ENCODE results near the gene PAPPA.

The PAPPA gene

GRCh38 chr9:116232424-116233159 is 79.0 kb downstream of the PAPPA start:
- no peak for DNase-seq (ENCODE audit: low read depth in 2 of 2)

- no peak for DNase-seq (ENCODE audit: low read depth in 2 of 2)
Measured at GRCh38 chr9:116233160-116233530, 79.6 kb downstream of the PAPPA start.

GRCh38 chr9:116234081-116234480 is 80.5 kb downstream of the PAPPA start:
- no peak for DNase-seq (ENCODE audit: low read depth in 2 of 2)

- no peak for DNase-seq (ENCODE audit: low read depth in 2 of 2)
Measured at GRCh38 chr9:116236979-116237378, 83.4 kb downstream of the PAPPA start.

GRCh38 chr9:116237456-116237855 is 83.9 kb downstream of the PAPPA start:
- no peak for DNase-seq (ENCODE audit: low read depth in 2 of 2)

GRCh38 chr9:116238225-116238624 is 84.6 kb downstream of the PAPPA start:
- DNase-seq (ENCODE audit: low read depth in 2 of 2), result no peak

- no peak for DNase-seq (ENCODE audit: low read depth in 2 of 2)
Measured at GRCh38 chr9:116238776-116239340, 85.3 kb downstream of the PAPPA start.

GRCh38 chr9:116243708-116244107 is 90.1 kb downstream of the PAPPA start:
- DNase-seq (ENCODE audit: low read depth in 2 of 2), result no peak

GRCh38 chr9:116247284-116247683 is 93.7 kb downstream of the PAPPA start:
- no peak for DNase-seq (ENCODE audit: low read depth in 2 of 2)

GRCh38 chr9:116247791-116248374 is 94.3 kb downstream of the PAPPA start:
- no peak for DNase-seq (ENCODE audit: low read depth in 2 of 2)

- DNase-seq (ENCODE audit: low read depth in 2 of 2), result no peak
Measured at GRCh38 chr9:116250891-116251290, 97.3 kb downstream of the PAPPA start.

- DNase-seq (ENCODE audit: low read depth in 2 of 2), result no peak
Measured at GRCh38 chr9:116251366-116251765, 97.8 kb downstream of the PAPPA start.

GRCh38 chr9:116260531-116260930 is 106.9 kb downstream of the PAPPA start:
- DNase-seq (ENCODE audit: low read depth in 2 of 2), result no peak

- DNase-seq (ENCODE audit: low read depth in 2 of 2), result no peak
Measured at GRCh38 chr9:116262448-116262847, 108.9 kb downstream of the PAPPA start.

- DNase-seq (ENCODE audit: low read depth in 2 of 2), result no peak
Measured at GRCh38 chr9:116264361-116264760, 110.8 kb downstream of the PAPPA start.

- no peak for DNase-seq (ENCODE audit: low read depth in 2 of 2)
Measured at GRCh38 chr9:116267021-116267420, 113.4 kb downstream of the PAPPA start.

GRCh38 chr9:116269250-116269649 is 115.7 kb downstream of the PAPPA start:
- no peak for DNase-seq (ENCODE audit: low read depth in 2 of 2)

- no peak for DNase-seq (ENCODE audit: low read depth in 2 of 2)
Measured at GRCh38 chr9:116270546-116270945, 117.0 kb downstream of the PAPPA start.

- no peak for DNase-seq (ENCODE audit: low read depth in 2 of 2)
Measured at GRCh38 chr9:116271340-116271739, 117.7 kb downstream of the PAPPA start.

GRCh38 chr9:116271991-116272390 is 118.4 kb downstream of the PAPPA start:
- no peak for DNase-seq (ENCODE audit: low read depth in 2 of 2)

GRCh38 chr9:116274293-116274692 is 120.7 kb downstream of the PAPPA start:
- DNase-seq (ENCODE audit: low read depth in 2 of 2), result no peak

- DNase-seq (ENCODE audit: low read depth in 2 of 2), result no peak
Measured at GRCh38 chr9:116275418-116276195, 122.0 kb downstream of the PAPPA start.

- DNase-seq (ENCODE audit: low read depth in 2 of 2), result no peak
Measured at GRCh38 chr9:116276196-116276493, 122.6 kb downstream of the PAPPA start.
